ENCODE data around the gene EPS8L1.
"Not testable (repeated sequence)": the region's sequence is repeated elsewhere in the genome, so short reads cannot be mapped to it uniquely, and the experiment has no call there.

EPS8L1 gene

DNA sequence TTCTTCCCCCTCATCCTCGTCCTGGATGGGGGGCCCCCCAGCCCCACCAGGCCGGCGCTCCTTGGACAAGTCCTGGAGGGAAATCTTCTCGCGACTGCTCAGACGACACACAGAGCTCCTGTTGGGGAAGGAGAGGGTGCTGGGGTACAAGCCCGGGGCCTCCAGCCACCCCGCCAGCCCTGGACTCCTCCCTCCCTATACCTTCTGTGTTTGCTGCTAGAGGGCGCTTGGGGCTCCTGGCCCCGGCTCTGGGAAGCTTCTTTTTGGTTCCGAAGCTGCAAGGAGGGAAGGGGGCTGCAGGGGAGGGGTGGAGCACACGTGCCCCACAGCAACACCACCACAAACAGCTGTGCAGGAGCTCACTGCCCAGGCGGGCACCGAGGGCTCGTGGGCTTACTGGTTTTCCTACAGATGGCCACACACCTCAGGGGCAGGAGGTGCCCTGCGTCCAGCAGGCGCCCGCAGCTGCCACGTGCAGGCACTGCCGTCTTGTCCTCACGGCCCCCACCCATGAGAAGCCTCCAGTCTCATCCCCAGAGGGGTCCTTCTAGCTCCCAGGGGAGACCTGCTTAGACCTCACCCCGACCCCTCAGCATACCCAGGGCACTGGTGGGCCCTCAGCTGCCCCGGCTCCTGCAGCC lies 20.5 kb downstream of the EPS8L1 start:
- DNase-seq, result no peak

GRCh38 chr19:55097864-55098715 lies 22.4 kb downstream of the EPS8L1 start:
- DNase-seq, result no peak

DNA sequence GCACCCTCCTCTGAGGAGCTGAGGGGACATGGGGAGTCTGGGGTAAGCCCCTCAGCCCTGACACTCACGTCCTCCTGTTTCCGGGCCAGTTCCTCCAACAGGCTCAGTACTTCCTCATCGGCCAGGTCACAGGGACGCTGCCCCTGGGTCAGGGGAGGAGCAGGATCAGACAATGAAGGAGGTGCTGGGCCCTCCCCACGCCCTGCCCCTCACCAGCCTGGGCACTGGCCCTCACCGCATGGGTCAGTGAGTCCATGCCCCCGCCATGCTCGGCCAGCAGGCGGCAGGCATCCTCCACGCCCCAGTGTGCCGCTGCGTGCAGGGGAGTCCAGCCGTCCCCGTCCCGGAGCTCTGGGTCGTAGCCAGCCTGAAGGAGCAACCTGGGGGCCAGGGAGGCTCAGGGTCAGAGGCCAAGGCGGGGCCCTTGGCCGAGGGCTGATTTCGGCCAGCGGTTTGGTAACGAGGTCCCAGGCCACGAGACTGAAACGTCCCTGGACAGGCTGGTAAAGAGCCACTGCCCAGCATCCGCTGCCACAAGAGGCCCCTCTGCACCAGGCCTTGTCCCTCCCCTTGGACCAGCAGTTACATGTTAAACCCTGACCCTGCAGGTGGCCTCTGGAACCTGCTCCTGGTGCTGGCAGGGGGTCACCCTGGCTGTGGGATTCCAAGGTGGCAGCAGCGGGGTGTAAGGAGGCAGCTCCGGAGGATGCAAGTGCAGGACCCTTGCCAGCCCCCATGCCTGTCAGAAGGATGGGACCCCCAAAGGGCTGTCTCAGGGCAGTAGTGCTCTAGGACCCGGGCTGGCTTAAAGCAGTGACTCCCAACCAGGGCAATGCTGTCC lies 23.3 kb downstream of the EPS8L1 start:
- DNase-seq, result no peak

GRCh38 chr19:55099557-55100506 lies 24.2 kb downstream of the EPS8L1 start:
- DNase-seq, result no peak

DNA sequence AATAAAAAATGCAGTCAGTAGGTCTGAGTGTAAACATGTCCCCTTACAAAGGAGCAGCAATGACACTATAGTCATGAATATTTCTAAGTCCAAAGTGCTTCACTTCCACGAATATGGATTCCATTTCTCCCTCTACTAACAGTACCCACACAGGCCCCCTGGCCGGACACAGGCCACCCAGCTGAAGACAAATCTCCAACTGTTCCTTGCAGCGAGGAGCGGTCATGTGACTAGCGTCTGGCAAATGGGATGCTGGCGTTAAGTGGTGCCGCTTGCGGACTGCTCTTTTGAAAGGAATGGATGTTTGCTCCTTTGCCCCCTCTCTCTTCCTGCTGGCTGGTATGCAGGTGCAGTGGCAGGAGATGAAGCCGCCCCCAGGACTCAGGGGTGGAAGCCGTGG lies 25.6 kb downstream of the EPS8L1 start:
- DNase-seq, result no peak

DNA sequence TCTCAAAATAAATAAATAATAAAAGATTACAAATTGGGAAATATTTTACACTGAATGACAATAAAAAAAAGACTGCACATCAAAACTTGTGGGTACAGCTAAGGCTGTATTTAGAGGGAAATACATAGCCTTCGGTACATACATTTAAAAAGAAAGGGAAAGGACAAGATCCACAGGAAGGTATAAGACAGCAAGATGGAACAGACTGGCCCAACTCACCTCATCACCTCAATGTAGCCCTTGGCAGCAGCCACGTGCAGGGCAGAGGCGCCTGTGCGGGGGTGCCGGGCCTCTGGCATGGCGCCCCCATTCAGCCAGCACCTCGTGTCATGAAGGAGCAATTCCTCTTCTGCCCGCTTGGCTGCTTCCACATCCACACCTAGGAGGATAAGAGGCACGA lies 27.5 kb downstream of the EPS8L1 start:
- no peak for DNase-seq

DNA sequence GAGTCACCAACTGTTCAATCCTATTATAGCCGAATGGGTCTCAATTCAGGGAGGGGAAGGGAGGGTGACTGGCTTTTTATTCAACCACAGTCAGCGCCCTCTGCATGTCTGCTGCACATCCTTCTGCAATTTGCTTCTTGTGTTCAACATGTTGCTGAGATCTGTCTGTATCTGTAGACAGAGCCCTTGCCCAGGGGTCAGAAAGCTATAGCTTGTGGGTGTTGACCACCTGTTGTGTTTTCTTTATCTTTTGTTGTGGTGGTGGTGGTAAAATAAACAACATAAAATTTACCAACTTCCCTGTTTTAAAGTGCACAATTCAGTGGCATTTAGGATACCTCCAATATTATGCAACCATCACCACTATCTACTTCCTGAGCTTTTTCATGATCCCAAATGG lies 29.6 kb downstream of the EPS8L1 start:
- no peak for DNase-seq

- no peak for DNase-seq
Observed at GRCh38 chr19:55106591-55106990, 30.9 kb downstream of the EPS8L1 start.

GRCh38 chr19:55107252-55107651 lies 31.6 kb downstream of the EPS8L1 start:
- not testable (repeated sequence) for DNase-seq

DNA sequence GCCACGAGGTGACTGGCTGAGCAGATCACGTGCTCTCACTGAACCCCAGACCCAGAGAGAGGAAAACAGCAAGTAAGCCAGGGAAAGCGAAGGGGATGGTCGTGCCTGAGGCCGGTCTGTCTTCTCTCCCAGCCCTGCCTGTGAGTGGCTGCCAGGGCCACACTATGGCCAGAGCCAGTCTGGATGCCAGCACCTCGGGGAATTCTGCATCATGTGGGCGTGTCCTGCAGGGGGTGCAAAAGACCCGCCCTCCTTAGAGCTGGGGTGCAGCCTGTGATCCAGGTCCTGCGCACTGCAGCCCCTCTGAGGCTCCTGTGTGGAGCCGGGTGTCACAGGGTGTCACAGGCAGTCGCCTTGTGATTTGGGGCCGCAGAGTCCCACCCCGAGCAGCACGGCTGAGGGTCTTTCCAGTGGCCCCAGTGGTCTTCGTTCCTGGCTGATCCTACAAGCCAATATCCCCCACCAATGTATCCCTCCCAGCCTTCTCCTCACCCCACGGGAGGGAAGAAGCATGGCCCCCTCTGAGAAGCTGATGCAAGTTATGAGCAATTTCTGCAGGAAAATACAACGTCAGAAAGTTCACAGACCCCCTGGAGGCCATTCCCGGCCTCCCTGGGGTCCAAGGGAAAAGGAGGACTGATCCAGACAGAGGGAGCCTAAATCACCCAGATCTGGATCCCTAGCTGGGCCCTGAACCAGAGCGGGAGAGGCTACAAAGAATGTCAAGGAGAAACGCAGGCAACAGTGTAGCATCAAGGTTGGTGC lies 34.0 kb downstream of the EPS8L1 start:
- no peak for DNase-seq

DNA sequence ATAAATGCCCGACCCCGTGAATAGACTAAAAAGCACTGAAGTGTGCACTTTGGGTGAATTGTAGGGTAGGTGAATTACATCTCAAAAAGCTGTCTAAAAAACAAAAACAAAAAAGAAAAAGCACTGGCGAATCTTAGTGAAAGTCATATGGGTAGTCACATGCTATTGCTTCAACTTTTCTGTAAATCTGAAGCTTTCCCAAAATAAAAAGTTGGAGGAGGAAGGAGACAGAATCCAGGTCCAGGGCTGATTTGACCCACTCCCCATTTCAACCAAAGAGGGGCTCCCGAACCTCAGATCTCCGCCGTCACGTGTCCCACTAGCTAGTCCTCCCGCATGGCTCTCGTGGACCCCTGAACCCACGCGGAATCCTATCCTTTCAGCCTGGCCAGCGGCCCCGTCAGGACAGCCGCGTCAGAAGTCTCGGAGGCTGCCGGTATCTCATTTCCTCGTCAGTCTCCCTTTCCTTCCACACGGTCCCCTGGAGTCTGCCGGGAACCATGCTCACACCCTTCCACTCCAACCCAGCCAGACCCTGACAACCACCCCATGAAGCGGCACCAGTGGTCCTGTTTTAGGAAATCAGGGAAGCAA lies 35.7 kb downstream of the EPS8L1 start:
- DNase-seq, result no peak

- no peak for DNase-seq
Observed at GRCh38 chr19:55112246-55112776, 36.6 kb downstream of the EPS8L1 start.

GRCh38 chr19:55112777-55113569 lies 37.3 kb downstream of the EPS8L1 start:
- no peak for DNase-seq

DNA sequence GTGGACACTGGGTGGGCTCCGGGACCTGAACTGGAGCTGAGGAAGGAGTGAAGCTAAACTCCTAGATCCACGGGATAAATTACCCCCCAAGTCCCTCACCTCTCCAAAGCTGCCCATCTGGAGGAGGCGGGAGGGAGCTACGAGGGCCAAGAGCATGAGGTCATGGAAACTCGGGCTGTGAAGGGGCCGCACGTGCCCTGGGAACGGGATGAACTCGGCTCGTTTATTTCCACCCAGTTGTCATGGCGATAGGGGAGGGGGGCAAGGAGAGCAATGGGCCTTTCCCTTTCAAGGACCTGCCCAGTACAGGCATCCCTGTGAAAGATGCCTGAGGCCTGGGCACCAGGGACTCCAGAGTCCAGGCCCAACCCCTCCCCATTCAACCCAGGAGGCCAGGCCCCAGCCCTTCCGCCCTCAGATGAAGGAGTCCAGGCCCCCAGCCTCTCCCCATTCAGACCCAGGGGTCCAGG lies 37.9 kb downstream of the EPS8L1 start:
- DNase-seq, result no peak

DNA sequence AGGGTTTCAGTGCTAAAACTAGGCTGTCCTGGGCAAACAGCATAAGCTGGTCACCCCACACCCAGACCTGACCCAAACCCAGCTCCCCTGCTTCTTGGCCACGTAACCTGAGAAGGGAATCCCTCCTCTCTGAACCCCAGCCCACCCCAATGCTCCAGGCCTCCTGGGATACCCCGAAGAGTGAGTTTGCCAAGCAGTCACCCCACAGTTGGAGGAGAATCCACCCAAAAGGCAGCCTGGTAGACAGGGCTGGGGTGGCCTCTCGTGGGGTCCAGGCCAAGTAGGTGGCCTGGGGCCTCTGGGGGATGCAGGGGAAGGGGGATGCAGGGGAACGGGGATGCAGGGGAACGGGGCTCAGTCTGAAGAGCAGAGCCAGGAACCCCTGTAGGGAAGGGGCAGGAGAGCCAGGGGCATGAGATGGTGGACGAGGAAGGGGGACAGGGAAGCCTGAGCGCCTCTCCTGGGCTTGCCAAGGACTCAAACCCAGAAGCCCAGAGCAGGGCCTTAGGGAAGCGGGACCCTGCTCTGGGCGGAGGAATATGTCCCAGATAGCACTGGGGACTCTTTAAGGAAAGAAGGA lies 39.0 kb downstream of the EPS8L1 start:
- no peak for DNase-seq

GRCh38 chr19:55115446-55116065 lies 39.9 kb downstream of the EPS8L1 start:
- no peak for DNase-seq

- DNase-seq, result peak; percentile 6
Observed at GRCh38 chr19:55116232-55116858, 40.7 kb downstream of the EPS8L1 start.

DNA sequence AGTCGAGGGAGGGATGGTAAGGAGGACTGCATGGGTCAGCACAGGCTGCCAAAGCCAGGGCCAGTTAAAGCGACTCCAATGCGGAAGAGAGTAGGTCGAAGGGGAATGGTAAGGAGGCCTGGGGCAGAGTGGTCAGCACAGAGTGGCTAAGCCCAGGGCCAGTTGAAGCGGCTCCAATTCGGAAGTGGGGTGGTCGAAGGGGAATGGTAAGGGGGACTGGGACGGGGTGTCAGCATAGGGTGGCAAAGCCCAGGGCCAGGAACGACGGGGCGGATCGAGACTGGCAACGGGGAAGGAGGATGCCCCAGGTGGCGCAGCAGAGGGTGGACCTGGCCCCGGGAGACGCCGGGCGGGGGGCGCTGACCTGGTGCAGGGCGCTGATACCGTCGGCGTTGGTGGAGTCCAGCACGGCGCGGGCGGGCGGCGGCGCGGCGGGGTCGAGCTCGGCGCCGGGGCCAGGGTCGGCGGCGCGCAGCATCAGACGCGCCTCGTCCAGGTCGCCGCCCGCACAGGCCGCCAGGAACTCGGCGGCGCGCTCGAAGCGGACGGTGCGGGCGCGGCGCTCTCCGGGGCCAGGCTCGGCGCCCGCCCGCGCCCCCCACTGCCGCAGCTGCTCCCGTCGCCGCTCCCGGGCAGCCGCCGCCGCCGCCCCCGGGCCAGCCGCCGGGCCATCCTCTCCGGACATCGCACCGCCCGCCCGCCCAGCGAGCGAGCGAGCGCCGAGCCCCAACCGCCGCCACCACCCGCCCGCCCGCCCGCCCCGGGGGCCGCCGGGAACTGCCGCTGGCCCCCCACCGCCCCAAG lies 41.4 kb downstream of the EPS8L1 start, which contains the start of gene PPP1R12C:
PPP1R12C (minus strand) TSS at position 779 of the 804 bp plus-strand sequence; CDS start at position 685, 94 bp downstream.
- no peak for DNase-seq

All from NCI-H345 (cell line).